GM21529 (cell line): ENCODE measurements around the gene ATP1A4.

ENCODE experiments used
- ATAC-seq: cut with Tn5 transposase; IDR thresholded peaks from one replicate; pipeline ENCODE4 v1.9.1; 2021; ENCODE audit not compliant: unreplicated experiment

The ATP1A4 gene

GRCh38 chr1:160204526-160205241 lies 53.3 kb downstream of the ATP1A4 start:
- peak; percentile 65 for ATAC-seq

- ATAC-seq, result peak; percentile 48
Measured at GRCh38 chr1:160205242-160206035, 54.0 kb downstream of the ATP1A4 start, which contains the start of gene PEA15. TSS of gene PEA15 (plus strand) at chr1:160205384. CDS start at chr1:160211545, 6,161 bp downstream.

GRCh38 chr1:160206036-160206389 lies 54.6 kb downstream of the ATP1A4 start:
- no peak for ATAC-seq

- ATAC-seq, result no peak
Measured at GRCh38 chr1:160206421-160207117, 55.2 kb downstream of the ATP1A4 start.

- ATAC-seq, result no peak
Measured at GRCh38 chr1:160207118-160207650, 55.8 kb downstream of the ATP1A4 start.

GRCh38 chr1:160207771-160208556 lies 56.6 kb downstream of the ATP1A4 start:
- no peak for ATAC-seq

- no peak for ATAC-seq
Measured at GRCh38 chr1:160208557-160209320, 57.3 kb downstream of the ATP1A4 start.

- no peak for ATAC-seq
Measured at GRCh38 chr1:160209321-160210046, 58.1 kb downstream of the ATP1A4 start.

- no peak for ATAC-seq
Measured at GRCh38 chr1:160210561-160210960, 59.2 kb downstream of the ATP1A4 start.

- no peak for ATAC-seq
Measured at GRCh38 chr1:160211046-160211790, 59.8 kb downstream of the ATP1A4 start.

GRCh38 chr1:160214481-160215140 lies 63.2 kb downstream of the ATP1A4 start:
- ATAC-seq, result no peak

GRCh38 chr1:160216301-160216700 lies 64.9 kb downstream of the ATP1A4 start:
- ATAC-seq, result no peak

GRCh38 chr1:160217481-160218051 lies 66.2 kb downstream of the ATP1A4 start:
- ATAC-seq, result no peak

GRCh38 chr1:160219062-160219929 lies 67.9 kb downstream of the ATP1A4 start:
- ATAC-seq, result no peak

- ATAC-seq, result no peak
Measured at GRCh38 chr1:160220301-160220700, 68.9 kb downstream of the ATP1A4 start.

- ATAC-seq, result no peak
Measured at GRCh38 chr1:160221089-160221488, 69.7 kb downstream of the ATP1A4 start.

- no peak for ATAC-seq
Measured at GRCh38 chr1:160222546-160222945, 71.1 kb downstream of the ATP1A4 start.
